GM12892 (cell line): ENCODE measurements around the gene DGLUCY.
A peak's percentile ranks its signal among the peaks of the same experiment; 100 is the strongest.

Experiments used
- DNase-seq: peaks from one replicate; pipeline ENCODE4 v3.0.0; 2011; ENCODE audit not compliant: insufficient read length
- FAIRE-seq: peaks from 2 replicates; lab custom pipeline; 2011; peaks lifted over from hg19 to GRCh38; lab: Jason Lieb, UNC
- POLR2A ChIP-seq: IDR thresholded peaks from 2 replicates; pipeline ENCODE4 v1.6.1; 2011; ENCODE audit warnings: low read depth, low read length, control low read depth
- POLR2AphosphoS5 ChIP-seq: IDR thresholded peaks from 2 replicates; pipeline ENCODE4 v1.6.1; 2011; ENCODE audit warnings: low read depth, low read length, control low read depth
- TAF1 ChIP-seq: IDR thresholded peaks from 2 replicates; pipeline ENCODE4 v1.6.1; 2011; ENCODE audit warnings: low read depth, mild to moderate bottlenecking, control low read depth, low read length, borderline replicate concordance

Gene DGLUCY

GRCh38 chr14:91127401-91127801, 13.5 kb downstream of the DGLUCY start:
- no peak for DNase-seq
- TF ChIP-seq POLR2AphosphoS5, result no peak
- TF ChIP-seq POLR2A, result no peak
- no peak for TF ChIP-seq TAF1
- FAIRE-seq, result no peak

GRCh38 chr14:91127924-91128323, 14.1 kb downstream of the DGLUCY start:
- FAIRE-seq (no peak), DNase-seq (no peak)
- TF ChIP-seq POLR2AphosphoS5, result no peak
- no peak for TF ChIP-seq TAF1
- TF ChIP-seq POLR2A, result no peak

- FAIRE-seq (no peak), DNase-seq (no peak)
- TF ChIP-seq POLR2AphosphoS5, result no peak
- no peak for TF ChIP-seq POLR2A
- TF ChIP-seq TAF1, result no peak
Measured at GRCh38 chr14:91128699-91129098, 14.8 kb downstream of the DGLUCY start.

- TF ChIP-seq POLR2A (no peak), TAF1 (no peak), POLR2AphosphoS5 (no peak)
- FAIRE-seq, result no peak
- no peak for DNase-seq
Measured at GRCh38 chr14:91129261-91129660, 15.4 kb downstream of the DGLUCY start.

GRCh38 chr14:91135039-91135438, 21.2 kb downstream of the DGLUCY start:
- DNase-seq (no peak), FAIRE-seq (no peak)
- no peak for TF ChIP-seq POLR2A
- no peak for TF ChIP-seq TAF1
- TF ChIP-seq POLR2AphosphoS5, result no peak

GRCh38 chr14:91138511-91139359, 24.9 kb downstream of the DGLUCY start:
- no peak for TF ChIP-seq TAF1
- TF ChIP-seq POLR2A, result no peak
- no peak for TF ChIP-seq POLR2AphosphoS5
- FAIRE-seq, result no peak
- DNase-seq, result no peak

- DNase-seq (no peak), FAIRE-seq (no peak)
- TF ChIP-seq POLR2AphosphoS5 (no peak), TAF1 (no peak), POLR2A (no peak)
Measured at GRCh38 chr14:91139776-91140175, 25.9 kb downstream of the DGLUCY start.

- no peak for TF ChIP-seq POLR2AphosphoS5
- no peak for TF ChIP-seq POLR2A
- TF ChIP-seq TAF1, result no peak
- FAIRE-seq (no peak), DNase-seq (no peak)
Measured at GRCh38 chr14:91140672-91141071, 26.8 kb downstream of the DGLUCY start.

- FAIRE-seq, result peak; percentile 48
- DNase-seq, result peak; percentile 58
- TF ChIP-seq POLR2AphosphoS5, result no peak
- no peak for TF ChIP-seq POLR2A
- no peak for TF ChIP-seq TAF1
Measured at GRCh38 chr14:91142214-91142668, 28.4 kb downstream of the DGLUCY start.

GRCh38 chr14:91143862-91144261, 30.0 kb downstream of the DGLUCY start:
- TF ChIP-seq TAF1, result no peak
- no peak for TF ChIP-seq POLR2AphosphoS5
- no peak for TF ChIP-seq POLR2A
- no peak for DNase-seq
- FAIRE-seq, result no peak

- no peak for DNase-seq
- FAIRE-seq, result no peak
- no peak for TF ChIP-seq POLR2A
- TF ChIP-seq POLR2AphosphoS5, result no peak
- no peak for TF ChIP-seq TAF1
Measured at GRCh38 chr14:91144425-91145145, 30.7 kb downstream of the DGLUCY start.
